Neutrophil (primary cell): ENCODE results near the gene KIF26B.

Experiments
- H3K27ac ChIP-seq: fragments of 200-600 bp; sonication (generic); 2 replicates; pipeline ENCODE4 v1.5.1; 2016; ENCODE audit warnings: mild to moderate bottlenecking, moderate library complexity
- H3K27me3 ChIP-seq: fragments of 200-600 bp; sonication (generic); 2 replicates; pipeline ENCODE4 v1.6.0; 2016; ENCODE audit warnings: mild to moderate bottlenecking
- H3K36me3 ChIP-seq: fragments of 200-600 bp; sonication (generic); 2 replicates; pipeline ENCODE4 v1.5.1; 2017
- H3K4me1 ChIP-seq, 2 experiments: fragments of 200-600 bp in 1 of 2; sonication (generic) in 1 of 2; 1 replicate in 1 of 2; 2 replicates in 1 of 2; pipeline versions ENCODE4 v1.5.1 to v1.6.1; 2013 to 2016; ENCODE audit warnings: low read depth in 1 of 2, low read length in 1 of 2, mild to moderate bottlenecking in 1 of 2, moderate library complexity in 1 of 2; ENCODE audit not compliant: control insufficient read depth in 1 of 2, insufficient read depth in 1 of 2
- H3K4me3 ChIP-seq, 2 experiments: fragments of 200-600 bp in 1 of 2; sonication (generic) in 1 of 2; 1 replicate in 1 of 2; 2 replicates in 1 of 2; pipeline ENCODE4 v1.5.1; 2013 to 2016; ENCODE audit warnings: low read depth in 1 of 2, low read length in 1 of 2, mild to moderate bottlenecking in 1 of 2, moderate library complexity in 1 of 2
- H3K9me3 ChIP-seq: fragments of 200-600 bp; sonication (generic); 2 replicates; pipeline ENCODE4 v1.5.1; 2016
- TF ChIP-seq, protein P1 (sequence below): fragments of 200-600 bp; sonication (generic); IDR thresholded peaks from 2 replicates; pipeline ENCODE4 v1.5.1; 2016; ENCODE audit warnings: antibody characterized with exemption

KIF26B gene

DNA sequence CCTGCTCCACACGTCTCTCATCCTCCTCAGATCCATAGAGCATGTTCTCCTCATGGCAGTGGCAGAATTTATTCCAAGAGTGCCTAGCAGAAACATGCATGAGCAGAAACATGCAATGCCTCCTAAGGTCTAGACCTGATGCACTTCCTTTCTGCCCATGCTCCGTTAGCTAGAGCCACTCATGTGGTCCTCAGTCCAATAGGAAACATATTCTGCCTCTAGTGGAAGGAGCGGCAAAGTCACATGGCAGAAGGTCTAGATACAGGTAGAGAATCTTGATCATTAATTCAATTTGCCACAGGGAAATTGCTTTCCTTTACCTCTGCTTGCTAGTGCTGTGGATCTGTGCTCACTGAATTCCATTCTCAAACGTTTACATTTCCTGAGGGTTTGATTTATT, 130.4 kb downstream of the KIF26B start:
- H3K4me1 ChIP-seq, result no peaks in the 10 kb centered on the region
- TF ChIP-seq, protein P1, sequence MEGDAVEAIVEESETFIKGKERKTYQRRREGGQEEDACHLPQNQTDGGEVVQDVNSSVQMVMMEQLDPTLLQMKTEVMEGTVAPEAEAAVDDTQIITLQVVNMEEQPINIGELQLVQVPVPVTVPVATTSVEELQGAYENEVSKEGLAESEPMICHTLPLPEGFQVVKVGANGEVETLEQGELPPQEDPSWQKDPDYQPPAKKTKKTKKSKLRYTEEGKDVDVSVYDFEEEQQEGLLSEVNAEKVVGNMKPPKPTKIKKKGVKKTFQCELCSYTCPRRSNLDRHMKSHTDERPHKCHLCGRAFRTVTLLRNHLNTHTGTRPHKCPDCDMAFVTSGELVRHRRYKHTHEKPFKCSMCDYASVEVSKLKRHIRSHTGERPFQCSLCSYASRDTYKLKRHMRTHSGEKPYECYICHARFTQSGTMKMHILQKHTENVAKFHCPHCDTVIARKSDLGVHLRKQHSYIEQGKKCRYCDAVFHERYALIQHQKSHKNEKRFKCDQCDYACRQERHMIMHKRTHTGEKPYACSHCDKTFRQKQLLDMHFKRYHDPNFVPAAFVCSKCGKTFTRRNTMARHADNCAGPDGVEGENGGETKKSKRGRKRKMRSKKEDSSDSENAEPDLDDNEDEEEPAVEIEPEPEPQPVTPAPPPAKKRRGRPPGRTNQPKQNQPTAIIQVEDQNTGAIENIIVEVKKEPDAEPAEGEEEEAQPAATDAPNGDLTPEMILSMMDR, result no peak
- H3K4me3 ChIP-seq, result no peak overlapping the region

DNA sequence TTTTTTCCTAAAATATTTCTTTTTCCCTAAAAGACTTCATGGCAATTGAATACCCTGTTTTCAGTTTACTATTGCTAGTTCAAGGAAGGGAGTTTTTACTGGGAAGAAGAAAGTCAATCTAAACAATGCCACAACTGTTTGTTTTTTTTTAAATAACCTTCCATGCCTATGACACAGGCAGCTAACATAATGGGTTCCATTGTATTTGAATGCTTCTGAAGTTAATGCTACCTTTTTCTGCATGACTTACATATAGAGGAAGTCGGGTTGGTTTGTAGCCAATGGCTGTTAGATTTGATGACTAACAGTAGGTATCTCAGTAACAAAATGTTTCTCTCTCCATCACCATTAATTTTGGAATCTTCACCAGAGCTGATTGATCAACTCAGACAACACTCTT, 134.0 kb downstream of the KIF26B start:
- Histone ChIP-seq H3K27me3 (no peaks in the 10 kb centered on the region), H3K4me3 (no peak overlapping the region), H3K4me1 (no peaks in the 10 kb centered on the region), H3K36me3 (no peaks in the 10 kb centered on the region), H3K27ac (no peak overlapping the region), H3K9me3 (no peaks in the 10 kb centered on the region)
- TF ChIP-seq, protein P1, result no peak

More for the DNA sequence above, 130.4 kb downstream of the KIF26B start:
- Histone ChIP-seq H3K27me3 (no peaks in the 10 kb centered on the region), H3K9me3 (no peaks in the 10 kb centered on the region), H3K36me3 (no peaks in the 10 kb centered on the region), H3K27ac (no peak overlapping the region)

DNA sequence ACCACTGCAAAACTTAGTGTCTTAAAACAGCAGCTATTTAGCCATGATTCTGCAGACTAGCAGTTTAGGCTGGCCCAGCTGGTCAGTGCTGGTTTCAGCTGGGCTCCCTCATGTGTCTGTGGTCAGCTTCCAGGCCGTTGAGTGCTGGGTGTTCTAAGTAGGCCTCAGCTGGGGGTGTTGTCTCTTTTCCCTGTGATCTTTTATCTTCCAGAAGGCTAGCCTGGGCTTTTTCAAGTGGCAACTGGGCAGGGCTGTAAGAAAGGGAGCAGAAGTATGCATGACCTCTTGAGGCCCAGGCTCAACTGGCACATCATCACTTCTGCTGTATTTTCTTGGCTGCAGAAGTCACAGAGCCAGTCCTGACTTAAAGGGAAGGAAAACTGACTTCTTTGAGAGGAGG, 136.1 kb downstream of the KIF26B start:
- no peaks in the 10 kb centered on the region for H3K27me3 ChIP-seq
- H3K4me1 ChIP-seq, result no peaks in the 10 kb centered on the region
- H3K9me3 ChIP-seq, result no peaks in the 10 kb centered on the region
- no peak overlapping the region for H3K4me3 ChIP-seq
- TF ChIP-seq, protein P1, result no peak
- no peaks in the 10 kb centered on the region for H3K36me3 ChIP-seq
- H3K27ac ChIP-seq, result no peak overlapping the region

DNA sequence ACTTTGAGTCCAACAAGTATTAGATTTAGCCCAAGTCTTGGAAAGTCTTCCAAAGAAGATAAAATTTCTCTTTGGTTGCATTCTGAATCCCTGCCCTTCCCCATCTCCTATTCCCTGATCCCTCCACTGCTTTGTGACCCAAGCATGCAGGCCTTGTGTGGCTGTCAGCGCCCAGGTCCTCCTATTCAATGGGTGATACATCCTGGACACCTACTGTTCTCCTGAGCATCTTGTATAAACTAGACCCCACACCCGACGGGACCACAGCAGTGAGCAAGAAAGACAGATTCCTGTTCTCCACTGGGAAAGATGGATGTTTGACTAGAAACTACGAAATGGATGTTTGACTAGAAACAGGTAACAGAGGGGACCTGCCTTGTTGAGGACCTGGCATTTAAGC, 136.6 kb downstream of the KIF26B start:
- TF ChIP-seq, protein P1, result no peak
- Histone ChIP-seq H3K4me1 (no peaks in the 10 kb centered on the region), H3K27me3 (no peaks in the 10 kb centered on the region), H3K4me3 (no peak overlapping the region), H3K36me3 (no peaks in the 10 kb centered on the region), H3K9me3 (no peaks in the 10 kb centered on the region), H3K27ac (no peak overlapping the region)

DNA sequence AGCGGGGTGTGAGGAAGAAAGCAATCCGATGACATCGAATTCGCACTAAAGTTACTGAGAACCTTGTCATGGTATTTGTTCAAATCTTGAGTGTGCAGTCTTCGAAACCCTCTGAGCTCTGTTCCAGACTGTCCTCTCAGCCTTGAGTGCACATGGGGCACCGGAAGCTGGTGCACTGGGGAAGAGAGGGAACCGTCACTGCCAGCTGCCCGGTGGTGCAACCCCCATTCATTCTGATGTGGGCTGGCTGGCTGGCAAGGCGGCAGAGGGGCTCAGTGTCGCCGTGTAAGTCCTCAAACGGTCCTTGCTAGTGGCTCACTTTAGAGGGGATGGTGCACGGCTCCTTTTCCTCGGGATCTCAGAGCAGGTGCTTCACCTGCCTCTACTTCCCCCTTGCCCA, 137.4 kb downstream of the KIF26B start:
- Histone ChIP-seq H3K9me3 (no peaks in the 10 kb centered on the region), H3K27me3 (no peaks in the 10 kb centered on the region), H3K36me3 (no peaks in the 10 kb centered on the region), H3K4me3 (no peak overlapping the region), H3K4me1 (no peaks in the 10 kb centered on the region), H3K27ac (no peak overlapping the region)
- TF ChIP-seq, protein P1, result no peak

DNA sequence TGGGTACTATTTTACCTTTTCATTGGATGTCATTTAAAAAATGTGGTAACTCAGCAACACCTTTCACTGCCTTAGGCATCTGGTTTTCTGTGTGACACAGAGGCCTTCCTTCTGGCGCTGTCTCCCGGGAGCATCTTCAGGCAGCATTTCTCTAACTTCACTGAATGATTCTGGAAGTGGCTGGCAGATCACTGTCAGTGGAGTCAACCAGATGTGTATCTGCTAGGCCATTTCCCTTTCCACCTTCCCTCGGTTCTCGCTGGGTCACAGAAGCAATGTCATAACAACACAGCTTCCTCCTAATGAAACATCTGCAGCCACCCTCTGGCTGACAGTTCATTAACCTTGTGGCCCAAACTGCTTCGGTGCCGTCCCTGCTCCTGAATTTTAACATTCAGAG, 137.8 kb downstream of the KIF26B start:
- no peak overlapping the region for H3K27ac ChIP-seq
- TF ChIP-seq, protein P1, result no peak
- no peaks in the 10 kb centered on the region for H3K27me3 ChIP-seq
- H3K4me1 ChIP-seq, result no peaks in the 10 kb centered on the region
- H3K9me3 ChIP-seq, result no peaks in the 10 kb centered on the region
- H3K4me3 ChIP-seq, result no peak overlapping the region
- H3K36me3 ChIP-seq, result no peaks in the 10 kb centered on the region
